NCI-H187 treated with DMSO at 0.1 percent for 48 hours (cell line): ENCODE data around the gene MACF1.
A peak's percentile ranks its signal among the peaks of the same experiment; 100 is the strongest.
"Not testable (repeated sequence)": the region's sequence is repeated elsewhere in the genome, so short reads cannot be mapped to it uniquely, and the experiment has no call there.

Experiments
- DNase-seq: peaks from one replicate; lab custom pipeline; 2025; lab: John Stamatoyannopoulos, UW

Gene MACF1, protein sequence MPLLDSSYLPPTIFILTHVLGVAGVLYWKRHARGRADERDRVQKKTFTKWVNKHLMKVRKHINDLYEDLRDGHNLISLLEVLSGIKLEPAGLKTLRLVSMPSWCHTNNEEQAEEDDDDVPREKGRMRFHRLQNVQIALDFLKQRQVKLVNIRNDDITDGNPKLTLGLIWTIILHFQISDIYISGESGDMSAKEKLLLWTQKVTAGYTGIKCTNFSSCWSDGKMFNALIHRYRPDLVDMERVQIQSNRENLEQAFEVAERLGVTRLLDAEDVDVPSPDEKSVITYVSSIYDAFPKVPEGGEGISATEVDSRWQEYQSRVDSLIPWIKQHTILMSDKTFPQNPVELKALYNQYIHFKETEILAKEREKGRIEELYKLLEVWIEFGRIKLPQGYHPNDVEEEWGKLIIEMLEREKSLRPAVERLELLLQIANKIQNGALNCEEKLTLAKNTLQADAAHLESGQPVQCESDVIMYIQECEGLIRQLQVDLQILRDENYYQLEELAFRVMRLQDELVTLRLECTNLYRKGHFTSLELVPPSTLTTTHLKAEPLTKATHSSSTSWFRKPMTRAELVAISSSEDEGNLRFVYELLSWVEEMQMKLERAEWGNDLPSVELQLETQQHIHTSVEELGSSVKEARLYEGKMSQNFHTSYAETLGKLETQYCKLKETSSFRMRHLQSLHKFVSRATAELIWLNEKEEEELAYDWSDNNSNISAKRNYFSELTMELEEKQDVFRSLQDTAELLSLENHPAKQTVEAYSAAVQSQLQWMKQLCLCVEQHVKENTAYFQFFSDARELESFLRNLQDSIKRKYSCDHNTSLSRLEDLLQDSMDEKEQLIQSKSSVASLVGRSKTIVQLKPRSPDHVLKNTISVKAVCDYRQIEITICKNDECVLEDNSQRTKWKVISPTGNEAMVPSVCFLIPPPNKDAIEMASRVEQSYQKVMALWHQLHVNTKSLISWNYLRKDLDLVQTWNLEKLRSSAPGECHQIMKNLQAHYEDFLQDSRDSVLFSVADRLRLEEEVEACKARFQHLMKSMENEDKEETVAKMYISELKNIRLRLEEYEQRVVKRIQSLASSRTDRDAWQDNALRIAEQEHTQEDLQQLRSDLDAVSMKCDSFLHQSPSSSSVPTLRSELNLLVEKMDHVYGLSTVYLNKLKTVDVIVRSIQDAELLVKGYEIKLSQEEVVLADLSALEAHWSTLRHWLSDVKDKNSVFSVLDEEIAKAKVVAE (N-terminal part only)

DNA sequence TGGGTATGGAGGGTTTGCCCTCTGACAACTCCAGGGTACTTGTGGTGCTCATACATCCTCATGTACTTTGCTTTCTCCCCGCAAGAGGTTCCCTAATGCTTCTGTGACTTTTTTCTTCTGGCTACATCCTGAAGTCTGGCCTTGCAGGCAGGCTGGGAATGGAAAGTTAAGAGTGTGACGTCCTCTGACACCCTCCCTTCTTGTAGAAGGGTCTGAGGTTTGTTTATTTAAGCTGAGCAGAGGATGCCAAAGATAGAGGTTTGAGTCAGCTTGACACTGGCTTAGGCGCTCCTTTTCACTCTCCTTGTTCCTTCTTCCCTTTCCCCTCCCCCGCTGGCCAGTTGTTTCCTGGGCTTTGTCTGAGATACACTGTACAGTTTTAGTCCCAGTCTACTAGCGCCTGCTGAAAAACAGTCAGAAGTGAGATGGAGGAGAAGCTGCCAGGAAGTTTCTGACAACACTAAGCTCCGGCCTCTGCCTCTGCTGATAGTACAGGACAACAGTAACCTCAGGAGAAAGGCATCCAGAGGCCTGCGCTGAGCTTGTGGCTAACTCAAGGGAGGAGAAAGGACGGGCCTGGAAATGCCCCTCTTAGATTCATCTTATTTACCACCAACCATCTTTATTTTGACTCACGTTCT is at the start of gene MACF1:
TSS of gene MACF1 (plus strand) at position 255 of the 641 bp plus-strand sequence. CDS start at position 583, 328 bp downstream.
- DNase-seq: no peak

DNA sequence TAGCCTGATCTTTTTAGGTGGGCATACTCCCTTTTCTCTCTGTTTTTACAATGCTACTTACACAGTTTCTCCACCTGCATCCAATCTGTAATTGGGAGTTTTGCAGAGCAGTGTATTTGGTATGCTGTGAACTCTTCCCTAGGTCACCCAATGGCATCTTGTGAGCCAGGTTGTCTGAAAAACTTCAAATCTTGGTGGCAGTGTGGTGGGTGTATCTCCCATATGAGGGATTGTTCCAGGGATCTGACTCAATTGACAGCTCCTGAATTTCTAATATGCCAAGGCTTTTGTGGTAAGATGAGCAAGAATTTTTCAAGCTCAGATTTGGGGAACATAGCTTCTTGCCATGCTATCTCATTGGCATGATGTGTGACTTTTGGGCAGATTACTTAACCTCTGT is 47.2 kb upstream of the MACF1 start:
- DNase-seq: no peak

DNA sequence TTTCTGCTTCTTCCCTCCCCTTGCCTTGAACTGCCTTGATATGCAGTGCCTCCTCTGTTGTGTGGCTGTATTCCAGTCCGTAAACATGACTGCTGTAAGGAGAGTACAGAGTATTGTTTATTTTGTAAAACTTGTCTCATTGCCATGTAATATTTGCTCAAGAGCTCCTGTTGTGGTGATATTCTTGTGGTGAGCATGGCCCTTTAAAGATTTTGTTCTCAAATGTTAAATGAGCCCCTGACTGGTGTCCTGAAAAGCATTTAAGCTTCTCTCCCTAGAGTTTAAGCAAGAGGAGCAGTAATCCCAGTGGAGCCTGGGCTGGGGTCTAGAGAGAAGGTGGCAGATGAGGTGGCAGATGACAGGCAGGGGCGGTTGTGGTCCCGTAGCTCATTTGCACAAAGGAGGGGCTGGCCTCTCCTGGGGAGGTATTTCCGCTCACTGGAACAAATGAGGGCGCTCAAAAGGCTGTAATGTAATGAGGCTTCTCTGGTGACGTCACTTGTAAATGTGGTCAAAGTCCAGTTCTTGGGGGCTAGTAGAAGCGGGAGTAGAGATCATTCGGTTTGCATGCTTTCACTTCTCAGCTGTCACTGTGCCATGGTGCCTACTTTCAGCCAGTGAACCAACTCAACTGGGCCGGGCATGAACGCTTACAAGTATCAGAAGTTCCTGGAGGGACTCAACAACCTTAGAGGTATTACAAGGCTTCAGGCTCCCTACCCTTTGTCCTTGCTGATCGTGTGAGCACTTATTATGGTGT is 46.0 kb upstream of the MACF1 start:
- no peak for DNase-seq

- DNase-seq: no peak
Observed at GRCh38 chr1:39159224-39160036, 45.1 kb upstream of the MACF1 start.

- no peak for DNase-seq
Observed at GRCh38 chr1:39160703-39161102, 43.8 kb upstream of the MACF1 start.

GRCh38 chr1:39161811-39162210 is 42.7 kb upstream of the MACF1 start:
- not testable (repeated sequence) for DNase-seq

DNA sequence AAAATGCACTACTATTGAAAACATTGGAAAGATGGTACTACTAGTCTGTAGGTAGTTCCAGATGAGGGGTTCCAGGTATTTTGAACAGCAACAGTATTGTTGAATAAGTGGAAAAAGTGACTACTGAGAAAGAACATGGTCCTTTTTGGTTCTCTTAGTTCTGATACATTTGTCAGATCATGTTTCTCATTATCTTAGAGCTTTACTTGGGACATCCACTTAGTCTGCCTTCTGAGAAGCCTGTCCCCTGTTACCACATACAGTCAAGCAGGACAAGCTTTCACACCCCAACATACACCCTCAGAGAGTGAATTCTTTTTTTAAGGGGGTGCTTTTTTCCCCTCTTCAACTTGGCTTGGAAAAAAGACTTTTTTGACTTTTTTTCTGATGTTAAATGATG is 41.0 kb upstream of the MACF1 start:
- DNase-seq: no peak

- no peak for DNase-seq
Observed at GRCh38 chr1:39164256-39164655, 40.2 kb upstream of the MACF1 start.

DNA sequence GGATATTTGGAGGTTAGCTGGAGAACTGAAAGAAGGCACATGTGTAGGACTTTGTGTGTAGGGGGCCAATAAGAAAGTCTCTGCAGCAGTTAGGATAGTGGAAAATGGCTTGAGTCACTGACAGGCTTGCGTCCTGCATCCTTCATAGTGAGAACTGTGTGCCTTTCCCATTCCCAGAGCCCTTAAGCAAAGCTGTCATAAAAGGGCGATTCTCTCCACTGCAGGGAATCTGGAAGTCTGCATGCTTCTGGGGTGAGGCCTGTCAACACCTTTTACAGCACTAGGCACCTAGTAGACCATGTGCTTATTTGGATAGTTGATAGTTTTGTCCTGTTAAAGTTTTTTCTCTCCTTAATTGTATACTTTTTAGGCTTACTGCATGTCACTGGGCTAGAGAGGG is 39.4 kb upstream of the MACF1 start:
- DNase-seq: no peak

- DNase-seq: no peak
Observed at GRCh38 chr1:39165488-39165887, 39.0 kb upstream of the MACF1 start.

GRCh38 chr1:39167632-39168209 is 36.8 kb upstream of the MACF1 start:
- DNase-seq: no peak

DNA sequence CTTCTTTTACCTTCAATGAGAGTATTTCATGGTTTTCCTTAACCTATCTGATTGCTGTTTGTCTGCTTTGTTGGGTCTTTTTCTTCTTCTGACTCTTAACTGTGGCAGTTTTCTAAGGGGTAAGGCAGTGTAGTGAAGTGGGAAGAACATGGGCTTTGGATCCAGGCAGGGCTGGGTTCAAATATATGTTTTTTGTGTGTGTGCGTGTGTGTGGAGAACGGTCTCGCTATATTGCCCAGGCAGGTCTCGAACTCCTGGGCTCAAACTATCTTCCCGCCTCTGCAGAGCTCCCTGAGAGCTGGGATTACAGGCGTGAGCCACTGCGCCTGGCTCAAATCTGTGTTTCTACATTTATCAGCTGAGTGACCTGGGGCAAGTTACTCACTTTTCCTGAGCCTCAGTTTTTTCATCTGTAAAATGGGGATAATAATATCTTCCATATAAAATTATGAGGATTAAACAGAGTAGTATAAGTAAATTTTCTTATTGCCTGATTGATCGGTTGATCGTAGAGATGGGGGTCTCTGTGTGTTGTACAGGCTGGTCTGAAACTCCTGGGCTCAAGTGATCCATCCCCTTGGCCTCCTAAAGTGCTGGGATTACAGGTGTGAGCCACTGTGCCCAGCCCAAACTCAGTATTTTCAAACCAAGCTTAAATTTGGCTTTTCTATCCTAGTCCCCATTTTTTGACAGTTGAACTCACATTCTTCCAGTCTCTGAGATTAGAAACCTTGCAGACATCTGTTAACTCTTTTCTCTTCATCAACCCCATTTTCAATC is 36.0 kb upstream of the MACF1 start:
- no peak for DNase-seq

- peak; percentile 92 for DNase-seq
Observed at GRCh38 chr1:39170731-39171667, 33.5 kb upstream of the MACF1 start.

- no peak for DNase-seq
Observed at GRCh38 chr1:39173119-39173994, 31.1 kb upstream of the MACF1 start.

DNA sequence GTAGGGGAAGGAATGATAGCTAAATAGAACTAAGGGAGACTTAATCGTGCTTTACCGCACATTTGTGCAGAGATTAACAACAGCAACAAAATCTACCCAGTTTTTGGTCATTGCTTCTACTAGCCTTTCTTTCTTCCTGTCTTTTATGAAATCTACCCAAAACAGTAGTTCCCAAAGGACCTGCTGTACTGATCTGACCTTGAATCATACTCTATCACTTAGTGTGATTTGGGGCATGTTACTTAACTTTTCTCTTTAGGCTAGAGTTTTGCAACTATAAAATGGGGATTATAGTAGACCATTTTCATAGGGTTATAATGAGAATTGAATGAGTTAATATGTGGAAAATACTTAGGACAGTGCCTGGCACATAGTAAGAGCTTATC is 30.5 kb upstream of the MACF1 start:
- no peak for DNase-seq

DNA sequence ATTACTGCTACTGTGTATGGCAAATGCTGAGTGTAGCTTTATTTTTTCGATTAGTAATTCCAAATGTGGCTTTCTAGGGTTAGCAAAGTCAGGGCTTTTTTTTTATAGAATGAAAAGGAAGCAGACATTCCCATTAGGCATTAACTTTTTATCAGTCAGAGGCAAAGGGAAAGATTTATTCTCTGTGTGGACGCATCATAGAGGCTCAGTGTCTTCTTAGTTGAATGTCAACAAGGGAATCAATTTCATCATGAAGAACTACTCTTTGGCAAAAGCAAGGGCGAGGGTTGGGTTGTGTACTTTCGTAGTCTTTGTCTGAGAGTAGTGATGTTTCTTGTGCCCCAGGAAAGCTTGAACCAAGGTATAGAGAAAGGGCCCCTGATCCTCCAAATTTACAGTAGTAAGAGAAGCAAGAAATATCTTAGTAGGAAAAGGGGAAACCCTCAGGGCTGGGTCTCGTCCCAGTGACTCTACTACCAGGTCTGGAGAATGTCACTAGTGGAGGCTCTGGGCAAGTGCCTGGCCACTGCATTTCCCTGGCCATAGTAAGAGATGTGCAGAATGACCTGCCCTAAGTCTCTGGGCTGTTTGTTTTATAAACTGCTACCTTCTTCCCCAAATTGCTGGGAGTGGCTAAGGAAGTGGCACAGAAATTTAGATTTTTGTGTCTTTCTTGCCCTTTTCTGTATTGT is 30.0 kb upstream of the MACF1 start:
- no peak for DNase-seq
